ENCODE measurements around the gene AGTRAP. TPM values are rescaled to one million over a fixed set of nuclear protein-coding genes. Genes with fewer than 3 reads are reported as not detected.

AGTRAP gene
- total and polyA plus RNA-seq, 9 of the 15 experiments (the other 6 are each of a cell fraction or from before 2014, with no cell fraction given), result 26.8 to 105 (median 57.5) TPM

DNA sequence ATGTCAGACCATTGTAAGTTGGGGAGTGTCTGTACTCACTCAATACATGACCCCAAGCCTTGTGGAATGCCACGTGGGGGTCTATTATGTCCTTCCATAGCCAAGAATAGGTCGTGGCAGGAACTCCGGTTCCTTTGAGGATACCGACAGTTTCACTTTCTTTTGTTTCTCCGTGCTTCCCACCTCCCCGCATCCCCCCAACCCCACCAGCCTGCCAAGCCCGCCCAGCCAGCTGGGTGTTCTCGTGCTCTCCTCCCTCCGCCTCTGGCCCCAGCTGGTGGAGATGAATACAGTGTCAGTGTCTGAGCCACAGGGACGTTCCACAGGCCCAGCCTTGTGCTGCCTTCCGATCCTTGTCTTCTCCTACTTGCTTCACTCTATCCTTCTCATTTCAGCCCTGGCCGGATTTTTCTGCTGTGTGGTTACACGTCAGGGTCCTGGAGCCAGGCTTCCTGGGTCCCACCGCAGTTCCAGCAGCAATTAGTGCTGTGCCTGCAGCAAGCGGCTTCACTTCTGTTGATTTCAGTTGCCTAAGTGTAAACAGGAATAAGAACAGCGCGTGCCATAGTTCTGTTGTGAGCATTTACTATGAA, 4.1 kb upstream of the AGTRAP start (continued):
- TF ChIP-seq, protein P1, sequence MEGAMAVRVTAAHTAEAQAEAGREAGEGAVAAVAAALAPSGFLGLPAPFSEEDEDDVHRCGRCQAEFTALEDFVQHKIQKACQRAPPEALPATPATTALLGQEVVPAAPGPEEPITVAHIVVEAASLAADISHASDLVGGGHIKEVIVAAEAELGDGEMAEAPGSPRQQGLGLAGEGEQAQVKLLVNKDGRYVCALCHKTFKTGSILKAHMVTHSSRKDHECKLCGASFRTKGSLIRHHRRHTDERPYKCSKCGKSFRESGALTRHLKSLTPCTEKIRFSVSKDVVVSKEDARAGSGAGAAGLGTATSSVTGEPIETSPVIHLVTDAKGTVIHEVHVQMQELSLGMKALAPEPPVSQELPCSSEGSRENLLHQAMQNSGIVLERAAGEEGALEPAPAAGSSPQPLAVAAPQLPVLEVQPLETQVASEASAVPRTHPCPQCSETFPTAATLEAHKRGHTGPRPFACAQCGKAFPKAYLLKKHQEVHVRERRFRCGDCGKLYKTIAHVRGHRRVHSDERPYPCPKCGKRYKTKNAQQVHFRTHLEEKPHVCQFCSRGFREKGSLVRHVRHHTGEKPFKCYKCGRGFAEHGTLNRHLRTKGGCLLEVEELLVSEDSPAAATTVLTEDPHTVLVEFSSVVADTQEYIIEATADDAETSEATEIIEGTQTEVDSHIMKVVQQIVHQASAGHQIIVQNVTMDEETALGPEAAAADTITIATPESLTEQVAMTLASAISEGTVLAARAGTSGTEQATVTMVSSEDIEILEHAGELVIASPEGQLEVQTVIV (CRISPR knock-in tag; IDR thresholded peaks at IDR 0.05; ENCODE audit: borderline replicate concordance), result no peak
- TF ChIP-seq ZNF324 (CRISPR knock-in tag; IDR thresholded peaks at IDR 0.05) (no peak), ZNF589 (CRISPR knock-in tag; IDR thresholded peaks at IDR 0.05; ENCODE audit: low read depth) (0 out of 2 replicates have a peak, but pooled peaks have one; percentile 10), ZNF707 (CRISPR knock-in tag; conservative IDR thresholded peaks at IDR 0.05) (no peak), ILF3 (IDR thresholded peaks at IDR 0.05; ENCODE audit: borderline replicate concordance) (no peak), HDAC6 (IDR thresholded peaks at IDR 0.05; ENCODE audit: low read depth, low read length) (no peak), CREM (IDR thresholded peaks at IDR 0.05; ENCODE audit: low read depth) (0 out of 2 replicates have a peak, but pooled peaks have one; percentile 18), SMC3 (conservative IDR thresholded peaks at IDR 0.05; ENCODE audit: insufficient read depth, low read depth, low read length) (no peak), ZNF140 (CRISPR knock-in tag; IDR thresholded peaks at IDR 0.05) (no peak), ZNF133 (CRISPR knock-in tag; IDR thresholded peaks at IDR 0.05) (no peak), ZNF3 (CRISPR knock-in tag; IDR thresholded peaks at IDR 0.05) (no peak), PHF8 (IDR thresholded peaks at IDR 0.05; ENCODE audit: borderline replicate concordance, low read length) (no peak; the same call in 1 of the 2 replicates), WHSC1 (IDR thresholded peaks at IDR 0.05; ENCODE audit: low read length) (no peak), BACH1 (tag; IDR thresholded peaks at IDR 0.05) (no peak)
- TF ChIP-seq, protein P2, sequence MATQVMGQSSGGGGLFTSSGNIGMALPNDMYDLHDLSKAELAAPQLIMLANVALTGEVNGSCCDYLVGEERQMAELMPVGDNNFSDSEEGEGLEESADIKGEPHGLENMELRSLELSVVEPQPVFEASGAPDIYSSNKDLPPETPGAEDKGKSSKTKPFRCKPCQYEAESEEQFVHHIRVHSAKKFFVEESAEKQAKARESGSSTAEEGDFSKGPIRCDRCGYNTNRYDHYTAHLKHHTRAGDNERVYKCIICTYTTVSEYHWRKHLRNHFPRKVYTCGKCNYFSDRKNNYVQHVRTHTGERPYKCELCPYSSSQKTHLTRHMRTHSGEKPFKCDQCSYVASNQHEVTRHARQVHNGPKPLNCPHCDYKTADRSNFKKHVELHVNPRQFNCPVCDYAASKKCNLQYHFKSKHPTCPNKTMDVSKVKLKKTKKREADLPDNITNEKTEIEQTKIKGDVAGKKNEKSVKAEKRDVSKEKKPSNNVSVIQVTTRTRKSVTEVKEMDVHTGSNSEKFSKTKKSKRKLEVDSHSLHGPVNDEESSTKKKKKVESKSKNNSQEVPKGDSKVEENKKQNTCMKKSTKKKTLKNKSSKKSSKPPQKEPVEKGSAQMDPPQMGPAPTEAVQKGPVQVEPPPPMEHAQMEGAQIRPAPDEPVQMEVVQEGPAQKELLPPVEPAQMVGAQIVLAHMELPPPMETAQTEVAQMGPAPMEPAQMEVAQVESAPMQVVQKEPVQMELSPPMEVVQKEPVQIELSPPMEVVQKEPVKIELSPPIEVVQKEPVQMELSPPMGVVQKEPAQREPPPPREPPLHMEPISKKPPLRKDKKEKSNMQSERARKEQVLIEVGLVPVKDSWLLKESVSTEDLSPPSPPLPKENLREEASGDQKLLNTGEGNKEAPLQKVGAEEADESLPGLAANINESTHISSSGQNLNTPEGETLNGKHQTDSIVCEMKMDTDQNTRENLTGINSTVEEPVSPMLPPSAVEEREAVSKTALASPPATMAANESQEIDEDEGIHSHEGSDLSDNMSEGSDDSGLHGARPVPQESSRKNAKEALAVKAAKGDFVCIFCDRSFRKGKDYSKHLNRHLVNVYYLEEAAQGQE (IDR thresholded peaks at IDR 0.05; ENCODE audit: borderline replicate concordance), result no peak
- TF ChIP-seq, protein P2 (CRISPR knock-in tag; IDR thresholded peaks at IDR 0.05; ENCODE audit: low read depth), result no peak
- TF ChIP-seq, protein P3, sequence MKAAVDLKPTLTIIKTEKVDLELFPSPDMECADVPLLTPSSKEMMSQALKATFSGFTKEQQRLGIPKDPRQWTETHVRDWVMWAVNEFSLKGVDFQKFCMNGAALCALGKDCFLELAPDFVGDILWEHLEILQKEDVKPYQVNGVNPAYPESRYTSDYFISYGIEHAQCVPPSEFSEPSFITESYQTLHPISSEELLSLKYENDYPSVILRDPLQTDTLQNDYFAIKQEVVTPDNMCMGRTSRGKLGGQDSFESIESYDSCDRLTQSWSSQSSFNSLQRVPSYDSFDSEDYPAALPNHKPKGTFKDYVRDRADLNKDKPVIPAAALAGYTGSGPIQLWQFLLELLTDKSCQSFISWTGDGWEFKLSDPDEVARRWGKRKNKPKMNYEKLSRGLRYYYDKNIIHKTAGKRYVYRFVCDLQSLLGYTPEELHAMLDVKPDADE (conservative IDR thresholded peaks at IDR 0.05; ENCODE audit: control insufficient read depth, low read depth, low read length), result 0 out of 2 replicates have a peak, but pooled peaks have one; percentile 39
